ENCODE results near the gene PHACTR3. TPM values are rescaled to one million over a fixed set of nuclear protein-coding genes. Genes with fewer than 3 reads are reported as not detected.
A peak's percentile ranks its signal among the peaks of the same experiment; 100 is the strongest.

Gene PHACTR3
- total RNA-seq, 1 donor: not detected

DNA sequence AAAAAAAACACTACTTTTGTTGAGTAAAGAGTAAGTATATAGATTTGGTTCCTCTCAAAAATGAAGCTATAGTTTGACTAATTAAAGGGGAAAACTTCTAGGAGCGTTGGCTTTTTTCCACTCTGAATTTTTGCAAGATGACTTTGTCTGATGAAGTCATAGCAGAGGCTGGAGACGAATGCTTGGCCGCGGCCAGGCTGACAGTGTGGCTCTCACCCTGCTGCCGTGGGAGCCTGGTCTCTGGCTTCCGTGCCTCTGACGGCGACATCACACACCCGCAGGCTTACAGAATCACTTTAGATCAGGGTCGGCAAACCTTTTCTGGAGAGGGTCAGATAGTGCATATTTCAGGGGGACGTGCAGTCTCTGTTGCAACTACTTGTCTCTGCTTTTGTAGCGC is 145.0 kb downstream of the PHACTR3 start:
- H3K4me1 ChIP-seq (ENCODE audit: insufficient read depth, low read length): peaks cover 3% of the 10 kb centered on the region
- H3K27ac ChIP-seq (ENCODE audit: low read depth, low read length): no peak overlapping the region
- H3K4me3 ChIP-seq (ENCODE audit: insufficient read depth, low read length): no peak overlapping the region
- H3K27me3 ChIP-seq (ENCODE audit: insufficient read depth, low read length): peaks cover 4% of the 10 kb centered on the region
- DNase-seq (ENCODE audit: insufficient read length, low spot score, missing footprints): peak; percentile 87
- no peaks in the 10 kb centered on the region for H4K20me1 ChIP-seq (ENCODE audit: insufficient read depth, low read length)
- H3K9me3 ChIP-seq (ENCODE audit: low read depth, low read length): no peaks in the 10 kb centered on the region
- H3K79me2 ChIP-seq (ENCODE audit: insufficient read depth, low read length): no peaks in the 10 kb centered on the region
- TF ChIP-seq, protein P1, sequence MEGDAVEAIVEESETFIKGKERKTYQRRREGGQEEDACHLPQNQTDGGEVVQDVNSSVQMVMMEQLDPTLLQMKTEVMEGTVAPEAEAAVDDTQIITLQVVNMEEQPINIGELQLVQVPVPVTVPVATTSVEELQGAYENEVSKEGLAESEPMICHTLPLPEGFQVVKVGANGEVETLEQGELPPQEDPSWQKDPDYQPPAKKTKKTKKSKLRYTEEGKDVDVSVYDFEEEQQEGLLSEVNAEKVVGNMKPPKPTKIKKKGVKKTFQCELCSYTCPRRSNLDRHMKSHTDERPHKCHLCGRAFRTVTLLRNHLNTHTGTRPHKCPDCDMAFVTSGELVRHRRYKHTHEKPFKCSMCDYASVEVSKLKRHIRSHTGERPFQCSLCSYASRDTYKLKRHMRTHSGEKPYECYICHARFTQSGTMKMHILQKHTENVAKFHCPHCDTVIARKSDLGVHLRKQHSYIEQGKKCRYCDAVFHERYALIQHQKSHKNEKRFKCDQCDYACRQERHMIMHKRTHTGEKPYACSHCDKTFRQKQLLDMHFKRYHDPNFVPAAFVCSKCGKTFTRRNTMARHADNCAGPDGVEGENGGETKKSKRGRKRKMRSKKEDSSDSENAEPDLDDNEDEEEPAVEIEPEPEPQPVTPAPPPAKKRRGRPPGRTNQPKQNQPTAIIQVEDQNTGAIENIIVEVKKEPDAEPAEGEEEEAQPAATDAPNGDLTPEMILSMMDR (IDR thresholded peaks at IDR 0.05; ENCODE audit: extremely low read depth, low read depth, low read length): no peak
- H3K4me2 ChIP-seq (ENCODE audit: insufficient read depth, low read length): no peak overlapping the region
- no peak overlapping the region for H2AFZ ChIP-seq (ENCODE audit: low read length)
- H3K36me3 ChIP-seq (ENCODE audit: insufficient read depth, low read length): no peaks in the 10 kb centered on the region

DNA sequence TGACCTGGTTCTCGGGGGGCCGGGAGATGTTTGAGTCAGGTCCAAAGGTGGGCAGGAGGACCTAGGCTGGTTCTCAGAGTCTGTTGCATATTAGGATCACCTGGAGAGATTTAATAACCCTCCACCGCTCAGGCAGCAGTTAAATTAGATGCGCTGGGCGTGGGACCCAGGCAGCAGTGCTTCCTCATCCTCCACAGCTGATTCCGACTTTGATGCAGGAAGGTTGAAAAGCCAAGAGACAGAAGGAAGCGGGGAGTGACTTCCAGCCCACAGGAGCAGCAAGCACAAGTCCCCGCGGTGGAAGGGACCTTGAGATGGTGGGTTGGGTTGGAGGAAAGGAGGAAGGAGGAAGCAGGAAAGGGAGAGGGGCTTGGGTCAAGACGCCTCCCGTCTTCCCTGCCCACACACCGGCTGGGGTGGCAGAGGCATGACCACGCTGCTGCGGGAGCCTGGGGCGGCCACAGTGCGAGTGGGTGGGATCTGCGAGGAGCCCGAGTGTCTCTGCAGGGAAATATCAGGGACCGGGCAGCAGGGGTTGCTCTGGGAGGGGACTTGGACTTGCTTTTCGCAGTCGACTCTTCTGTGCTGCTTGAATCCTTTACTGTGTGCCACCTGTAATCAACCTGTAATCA is 146.0 kb downstream of the PHACTR3 start:
- Histone ChIP-seq H3K4me1 (ENCODE audit: insufficient read depth, low read length) (peaks cover 3% of the 10 kb centered on the region), H3K27me3 (ENCODE audit: insufficient read depth, low read length) (peaks cover 4% of the 10 kb centered on the region), H3K27ac (ENCODE audit: low read depth, low read length) (no peak overlapping the region), H4K20me1 (ENCODE audit: insufficient read depth, low read length) (no peaks in the 10 kb centered on the region), H3K79me2 (ENCODE audit: insufficient read depth, low read length) (no peaks in the 10 kb centered on the region), H3K9me3 (ENCODE audit: low read depth, low read length) (no peaks in the 10 kb centered on the region), H3K4me2 (ENCODE audit: insufficient read depth, low read length) (no peak overlapping the region), H2AFZ (ENCODE audit: low read length) (no peak overlapping the region), H3K36me3 (ENCODE audit: insufficient read depth, low read length) (no peaks in the 10 kb centered on the region), H3K4me3 (ENCODE audit: insufficient read depth, low read length) (no peak overlapping the region)
- DNase-seq (ENCODE audit: insufficient read length, low spot score, missing footprints): no peak
- TF ChIP-seq, protein P1 (IDR thresholded peaks at IDR 0.05; ENCODE audit: extremely low read depth, low read depth, low read length): no peak

GRCh38 chr20:59751075-59751711 is 146.9 kb downstream of the PHACTR3 start:
- Histone ChIP-seq H3K9me3 (ENCODE audit: low read depth, low read length) (no peaks in the 10 kb centered on the region), H2AFZ (ENCODE audit: low read length) (no peak overlapping the region), H3K4me3 (ENCODE audit: insufficient read depth, low read length) (no peak overlapping the region), H3K27me3 (ENCODE audit: insufficient read depth, low read length) (peaks cover 4% of the 10 kb centered on the region), H3K27ac (ENCODE audit: low read depth, low read length) (no peak overlapping the region), H4K20me1 (ENCODE audit: insufficient read depth, low read length) (no peaks in the 10 kb centered on the region), H3K4me1 (ENCODE audit: insufficient read depth, low read length) (peaks cover 3% of the 10 kb centered on the region), H3K79me2 (ENCODE audit: insufficient read depth, low read length) (no peaks in the 10 kb centered on the region), H3K4me2 (ENCODE audit: insufficient read depth, low read length) (no peak overlapping the region), H3K36me3 (ENCODE audit: insufficient read depth, low read length) (no peaks in the 10 kb centered on the region)
- peak; percentile 94 for DNase-seq (ENCODE audit: insufficient read length, low spot score, missing footprints)
- TF ChIP-seq, protein P1 (IDR thresholded peaks at IDR 0.05; ENCODE audit: extremely low read depth, low read depth, low read length): peak; percentile 68

DNA sequence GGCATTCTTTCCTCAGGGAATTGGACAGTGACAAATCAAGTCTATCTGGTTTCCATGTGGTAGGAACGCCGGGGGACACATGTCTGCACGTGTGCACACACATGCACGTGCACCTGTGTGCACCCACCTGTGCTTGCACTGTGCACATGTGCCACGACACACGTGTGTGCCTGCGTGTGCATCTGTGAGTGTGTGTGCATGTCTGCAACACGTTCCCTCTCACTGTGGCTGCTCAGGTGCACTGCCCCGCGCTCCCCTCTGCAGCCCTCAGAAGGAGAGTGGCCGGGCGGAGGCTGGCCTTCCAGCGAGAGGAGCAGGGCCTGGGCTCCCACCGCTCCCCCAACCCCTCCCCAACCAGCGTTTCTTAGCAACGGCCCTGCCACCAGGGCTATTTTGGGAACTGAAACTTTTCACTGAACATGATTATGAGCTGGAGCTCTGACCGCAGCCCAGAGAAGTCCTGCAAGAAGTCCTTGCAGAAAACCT is 147.8 kb downstream of the PHACTR3 start:
- Histone ChIP-seq H3K4me2 (ENCODE audit: insufficient read depth, low read length) (no peak overlapping the region), H3K27ac (ENCODE audit: low read depth, low read length) (no peak overlapping the region), H3K27me3 (ENCODE audit: insufficient read depth, low read length) (peaks cover 4% of the 10 kb centered on the region), H3K4me1 (ENCODE audit: insufficient read depth, low read length) (peaks cover 3% of the 10 kb centered on the region), H2AFZ (ENCODE audit: low read length) (no peak overlapping the region), H3K9me3 (ENCODE audit: low read depth, low read length) (no peaks in the 10 kb centered on the region), H4K20me1 (ENCODE audit: insufficient read depth, low read length) (no peaks in the 10 kb centered on the region), H3K4me3 (ENCODE audit: insufficient read depth, low read length) (no peak overlapping the region), H3K36me3 (ENCODE audit: insufficient read depth, low read length) (no peaks in the 10 kb centered on the region), H3K79me2 (ENCODE audit: insufficient read depth, low read length) (no peaks in the 10 kb centered on the region)
- TF ChIP-seq, protein P1 (IDR thresholded peaks at IDR 0.05; ENCODE audit: extremely low read depth, low read depth, low read length): no peak
- no peak for DNase-seq (ENCODE audit: insufficient read length, low spot score, missing footprints)

All from osteoblast (primary cell).